ENCODE results near the gene COL1A1. TPM values are rescaled to one million over a fixed set of nuclear protein-coding genes. Genes with fewer than 3 reads are reported as not detected.

COL1A1 gene
- total RNA-seq, 1 donor from 2014 or later, result 13.9 TPM

- Mint-ChIP-seq H3K27ac (peak overlapping the region; percentile 77), H3K27me3 (ENCODE audit: low read depth) (no peaks in the 10 kb centered on the region), H3K9me3 (no peaks in the 10 kb centered on the region), H3K36me3 (ENCODE audit: low read depth) (peaks cover 92% of the 10 kb centered on the region), H3K4me3 (ENCODE audit: low read depth) (no peak overlapping the region), H3K4me1 (ENCODE audit: low read depth) (peaks cover 55% of the 10 kb centered on the region)
- intact Hi-C loops (cut with micrococcal nuclease), result no loop called here
- DNase-seq (ENCODE audit: low spot score), result no peak
These were observed 62.1 kb downstream of the COL1A1 start for GRCh38 chr17:50139185-50139783.

GRCh38 chr17:50137042-50137441 lies 64.4 kb downstream of the COL1A1 start:
- no peaks in the 10 kb centered on the region for H3K27me3 Mint-ChIP-seq (ENCODE audit: low read depth)
- no peaks in the 10 kb centered on the region for H3K9me3 Mint-ChIP-seq
- H3K36me3 Mint-ChIP-seq (ENCODE audit: low read depth), result peaks cover 87% of the 10 kb centered on the region
- DNase-seq (ENCODE audit: low spot score), result no peak
- H3K27ac Mint-ChIP-seq, result no peak overlapping the region
- intact Hi-C loops (cut with micrococcal nuclease), result no loop called here
- no peak overlapping the region for H3K4me3 Mint-ChIP-seq (ENCODE audit: low read depth)
- peaks cover 34% of the 10 kb centered on the region for H3K4me1 Mint-ChIP-seq (ENCODE audit: low read depth)

GRCh38 chr17:50136096-50136687 lies 65.2 kb downstream of the COL1A1 start:
- intact Hi-C loops (cut with micrococcal nuclease), result no loop called here
- Mint-ChIP-seq H3K27ac (no peak overlapping the region), H3K27me3 (ENCODE audit: low read depth) (no peaks in the 10 kb centered on the region), H3K4me3 (ENCODE audit: low read depth) (no peak overlapping the region), H3K36me3 (ENCODE audit: low read depth) (peaks cover 85% of the 10 kb centered on the region), H3K4me1 (ENCODE audit: low read depth) (peaks cover 31% of the 10 kb centered on the region), H3K9me3 (no peaks in the 10 kb centered on the region)
- no peak for DNase-seq (ENCODE audit: low spot score)

GRCh38 chr17:50135316-50136095 lies 65.9 kb downstream of the COL1A1 start:
- no peak for DNase-seq (ENCODE audit: low spot score)
- Mint-ChIP-seq H3K4me3 (ENCODE audit: low read depth) (no peak overlapping the region), H3K27me3 (ENCODE audit: low read depth) (peaks cover 5% of the 10 kb centered on the region), H3K9me3 (no peaks in the 10 kb centered on the region), H3K27ac (no peak overlapping the region), H3K4me1 (ENCODE audit: low read depth) (peaks cover 31% of the 10 kb centered on the region), H3K36me3 (ENCODE audit: low read depth) (peaks cover 87% of the 10 kb centered on the region)
- intact Hi-C loops (cut with micrococcal nuclease), result no loop called here

GRCh38 chr17:50134206-50135110 lies 67.0 kb downstream of the COL1A1 start:
- no peak overlapping the region for H3K27ac Mint-ChIP-seq
- DNase-seq (ENCODE audit: low spot score), result no peak
- H3K4me3 Mint-ChIP-seq (ENCODE audit: low read depth), result no peak overlapping the region
- H3K36me3 Mint-ChIP-seq (ENCODE audit: low read depth), result peaks cover 76% of the 10 kb centered on the region
- H3K27me3 Mint-ChIP-seq (ENCODE audit: low read depth), result peaks cover 7% of the 10 kb centered on the region
- intact Hi-C loops (cut with micrococcal nuclease), result no loop called here
- peaks cover 20% of the 10 kb centered on the region for H3K4me1 Mint-ChIP-seq (ENCODE audit: low read depth)
- H3K9me3 Mint-ChIP-seq, result no peaks in the 10 kb centered on the region

GRCh38 chr17:50133769-50134099 lies 67.7 kb downstream of the COL1A1 start:
- peaks cover 69% of the 10 kb centered on the region for H3K36me3 Mint-ChIP-seq (ENCODE audit: low read depth)
- peaks cover 18% of the 10 kb centered on the region for H3K4me1 Mint-ChIP-seq (ENCODE audit: low read depth)
- intact Hi-C loops (cut with micrococcal nuclease), result no loop called here
- H3K9me3 Mint-ChIP-seq, result no peaks in the 10 kb centered on the region
- peaks cover 10% of the 10 kb centered on the region for H3K27me3 Mint-ChIP-seq (ENCODE audit: low read depth)
- no peak overlapping the region for H3K4me3 Mint-ChIP-seq (ENCODE audit: low read depth)
- DNase-seq (ENCODE audit: low spot score), result no peak
- no peak overlapping the region for H3K27ac Mint-ChIP-seq

Other genes starting within 250 kb of the COL1A1 start
- gene DLX4, start 232.4 kb downstream of the COL1A1 start, total RNA-seq, result not detected in 2 replicates
- gene DLX3, start 206.4 kb downstream of the COL1A1 start, total RNA-seq, result not detected in 2 replicates
- 10.1 and 10.8 TPM in 2 replicates for gene ITGA3, start 145.5 kb downstream of the COL1A1 start, total RNA-seq
- gene PDK2, start 106.3 kb downstream of the COL1A1 start, total RNA-seq, result 11.0 and 12.1 TPM in 2 replicates
- 2.0 and 2.4 TPM in 2 replicates for gene SAMD14, start 71.5 kb downstream of the COL1A1 start, total RNA-seq
- 126 and 130 TPM in 2 replicates for gene PPP1R9B, start 51.0 kb downstream of the COL1A1 start, total RNA-seq
- gene SGCA, start 35.6 kb downstream of the COL1A1 start, total RNA-seq, result 0.41 and 0.48 TPM in 2 replicates
- 1.5 and 1.6 TPM in 2 replicates for gene TMEM92, start 72.8 kb upstream of the COL1A1 start, total RNA-seq
- gene XYLT2, start 144.5 kb upstream of the COL1A1 start, total RNA-seq, result 134 and 143 TPM in 2 replicates
- gene MRPL27, start 171.6 kb upstream of the COL1A1 start, total RNA-seq, result 95.2 and 95.6 TPM in 2 replicates
- gene EME1, start 171.6 kb upstream of the COL1A1 start, total RNA-seq, result 26.8 and 28.6 TPM in 2 replicates
- 118 and 119 TPM in 2 replicates for gene LRRC59, start 195.9 kb upstream of the COL1A1 start, total RNA-seq
- 23.5 and 28.2 TPM in 2 replicates for gene ACSF2, start 224.6 kb upstream of the COL1A1 start, total RNA-seq